ENCODE measurements around the gene PPP2R2B. TPM values are rescaled to one million over a fixed set of nuclear protein-coding genes. Genes with fewer than 3 reads are reported as not detected.

The PPP2R2B gene
- 0.14 TPM for polyA plus RNA-seq

- H3K27me3 Mint-ChIP-seq = peaks cover 26% of the 10 kb centered on the region
- peak within 1 kb of the TSS in 3 of 4 donors; percentile 30 to 90 (median 79) for H3K4me3 Mint-ChIP-seq
- no peaks in the 10 kb centered on the region for H3K36me3 Mint-ChIP-seq
- H3K27ac Mint-ChIP-seq = peak within 1 kb of the TSS in 1 of 3 donors; percentile 67
- peaks cover 0 to 10% (median 0%) of the 10 kb centered on the region in 3 donors for H3K4me1 Mint-ChIP-seq
- peaks cover 0 to 5% (median 3%) of the 10 kb centered on the region in 3 donors for H3K9me3 Mint-ChIP-seq
Observed at GRCh38 chr5:146878476-146879172, at the start of gene PPP2R2B. PPP2R2B (minus strand) TSS chr5:146878757.

GRCh38 chr5:146924132-146924531 is 45.6 kb upstream of the PPP2R2B start:
- H3K4me3 Mint-ChIP-seq = no peak overlapping the region
- no peaks in the 10 kb centered on the region for H3K4me1 Mint-ChIP-seq
- H3K36me3 Mint-ChIP-seq = no peaks in the 10 kb centered on the region
- no peak overlapping the region for H3K27ac Mint-ChIP-seq
- peaks cover 0 to 8% (median 5%) of the 10 kb centered on the region in 3 donors for H3K9me3 Mint-ChIP-seq
- peaks cover 2% of the 10 kb centered on the region for H3K27me3 Mint-ChIP-seq

GRCh38 chr5:146921225-146921624 is 42.7 kb upstream of the PPP2R2B start:
- Mint-ChIP-seq H3K27me3 (no peaks in the 10 kb centered on the region), H3K36me3 (no peaks in the 10 kb centered on the region), H3K4me3 (no peak overlapping the region), H3K4me1 (no peaks in the 10 kb centered on the region), H3K9me3 (peaks cover 0 to 5% (median 5%) of the 10 kb centered on the region in 3 donors), H3K27ac (no peak overlapping the region)

GRCh38 chr5:146920351-146920881 is 41.9 kb upstream of the PPP2R2B start:
- Mint-ChIP-seq H3K36me3 (no peaks in the 10 kb centered on the region), H3K4me3 (no peak overlapping the region), H3K27ac (no peak overlapping the region), H3K27me3 (no peaks in the 10 kb centered on the region), H3K4me1 (no peaks in the 10 kb centered on the region), H3K9me3 (peaks cover 0 to 5% (median 2%) of the 10 kb centered on the region in 3 donors)

GRCh38 chr5:146919304-146919703 is 40.7 kb upstream of the PPP2R2B start:
- no peak overlapping the region for H3K4me3 Mint-ChIP-seq
- H3K36me3 Mint-ChIP-seq = no peaks in the 10 kb centered on the region
- H3K9me3 Mint-ChIP-seq = peaks cover 0 to under 1% (median 0%) of the 10 kb centered on the region in 3 donors
- H3K27me3 Mint-ChIP-seq = no peaks in the 10 kb centered on the region
- H3K4me1 Mint-ChIP-seq = no peaks in the 10 kb centered on the region
- no peak overlapping the region for H3K27ac Mint-ChIP-seq

- H3K4me1 Mint-ChIP-seq = no peaks in the 10 kb centered on the region
- H3K9me3 Mint-ChIP-seq = no peaks in the 10 kb centered on the region
- H3K36me3 Mint-ChIP-seq = no peaks in the 10 kb centered on the region
- no peak overlapping the region for H3K27ac Mint-ChIP-seq
- no peaks in the 10 kb centered on the region for H3K27me3 Mint-ChIP-seq
- H3K4me3 Mint-ChIP-seq = no peak overlapping the region
Observed at GRCh38 chr5:146917931-146918330, 39.4 kb upstream of the PPP2R2B start.

- H3K27me3 Mint-ChIP-seq = no peaks in the 10 kb centered on the region
- H3K27ac Mint-ChIP-seq = no peak overlapping the region
- no peaks in the 10 kb centered on the region for H3K36me3 Mint-ChIP-seq
- H3K9me3 Mint-ChIP-seq = peaks cover 0 to 2% (median 0%) of the 10 kb centered on the region in 3 donors
- no peaks in the 10 kb centered on the region for H3K4me1 Mint-ChIP-seq
- no peak overlapping the region for H3K4me3 Mint-ChIP-seq
Observed at GRCh38 chr5:146912874-146913273, 34.3 kb upstream of the PPP2R2B start.

- no peak overlapping the region for H3K4me3 Mint-ChIP-seq
- H3K27me3 Mint-ChIP-seq = no peaks in the 10 kb centered on the region
- peaks cover 0 to 2% (median 0%) of the 10 kb centered on the region in 3 donors for H3K9me3 Mint-ChIP-seq
- no peaks in the 10 kb centered on the region for H3K4me1 Mint-ChIP-seq
- no peaks in the 10 kb centered on the region for H3K36me3 Mint-ChIP-seq
- no peak overlapping the region for H3K27ac Mint-ChIP-seq
Observed at GRCh38 chr5:146910239-146910638, 31.7 kb upstream of the PPP2R2B start.

GRCh38 chr5:146909255-146910068 is 30.9 kb upstream of the PPP2R2B start:
- H3K9me3 Mint-ChIP-seq = peaks cover 0 to 3% (median 2%) of the 10 kb centered on the region in 3 donors
- H3K4me1 Mint-ChIP-seq = no peaks in the 10 kb centered on the region
- H3K36me3 Mint-ChIP-seq = no peaks in the 10 kb centered on the region
- no peak overlapping the region for H3K27ac Mint-ChIP-seq
- no peaks in the 10 kb centered on the region for H3K27me3 Mint-ChIP-seq
- H3K4me3 Mint-ChIP-seq = no peak overlapping the region

- no peak overlapping the region for H3K27ac Mint-ChIP-seq
Observed at GRCh38 chr5:146906803-146907202, 28.2 kb upstream of the PPP2R2B start.

GRCh38 chr5:146904890-146905289 is 26.3 kb upstream of the PPP2R2B start:
- Mint-ChIP-seq H3K27me3 (no peaks in the 10 kb centered on the region), H3K4me1 (no peaks in the 10 kb centered on the region)

More at GRCh38 chr5:146906803-146907202, 28.2 kb upstream of the PPP2R2B start:
- H3K4me1 Mint-ChIP-seq = no peaks in the 10 kb centered on the region
- H3K9me3 Mint-ChIP-seq = peaks cover 0 to 4% (median 1%) of the 10 kb centered on the region in 3 donors
- no peaks in the 10 kb centered on the region for H3K36me3 Mint-ChIP-seq
- no peaks in the 10 kb centered on the region for H3K27me3 Mint-ChIP-seq
- no peak overlapping the region for H3K4me3 Mint-ChIP-seq

GRCh38 chr5:146903789-146904188 is 25.2 kb upstream of the PPP2R2B start:
- Mint-ChIP-seq H3K4me3 (no peak overlapping the region), H3K36me3 (no peaks in the 10 kb centered on the region), H3K27me3 (no peaks in the 10 kb centered on the region)

More at GRCh38 chr5:146904890-146905289, 26.3 kb upstream of the PPP2R2B start:
- Mint-ChIP-seq H3K36me3 (no peaks in the 10 kb centered on the region), H3K4me3 (no peak overlapping the region), H3K27ac (no peak overlapping the region), H3K9me3 (peaks cover 0 to 4% (median 4%) of the 10 kb centered on the region in 3 donors)

GRCh38 chr5:146902471-146902870 is 23.9 kb upstream of the PPP2R2B start:
- H3K4me3 Mint-ChIP-seq = no peak overlapping the region
- H3K9me3 Mint-ChIP-seq = peaks cover 0 to 4% (median 4%) of the 10 kb centered on the region in 3 donors

More at GRCh38 chr5:146903789-146904188, 25.2 kb upstream of the PPP2R2B start:
- H3K9me3 Mint-ChIP-seq = peaks cover 0 to 4% (median 4%) of the 10 kb centered on the region in 3 donors
- H3K4me1 Mint-ChIP-seq = no peaks in the 10 kb centered on the region
- H3K27ac Mint-ChIP-seq = no peak overlapping the region

GRCh38 chr5:146897061-146897460 is 18.5 kb upstream of the PPP2R2B start:
- no peaks in the 10 kb centered on the region for H3K36me3 Mint-ChIP-seq
- H3K27ac Mint-ChIP-seq = no peak overlapping the region
- no peak overlapping the region for H3K4me3 Mint-ChIP-seq
- H3K9me3 Mint-ChIP-seq = peaks cover 0 to 6% (median 0%) of the 10 kb centered on the region in 3 donors
- H3K27me3 Mint-ChIP-seq = no peaks in the 10 kb centered on the region
- no peaks in the 10 kb centered on the region for H3K4me1 Mint-ChIP-seq

More at GRCh38 chr5:146902471-146902870, 23.9 kb upstream of the PPP2R2B start:
- no peak overlapping the region for H3K27ac Mint-ChIP-seq
- no peaks in the 10 kb centered on the region for H3K27me3 Mint-ChIP-seq
- no peaks in the 10 kb centered on the region for H3K36me3 Mint-ChIP-seq
- no peaks in the 10 kb centered on the region for H3K4me1 Mint-ChIP-seq

Measured in IgD-negative memory B cell (primary cell).